Amniotic stem cell (primary cell): ENCODE data around the gene ARHGAP44.
A peak's percentile ranks its signal among the peaks of the same experiment; 100 is the strongest.

Experiments used
- DNase-seq: peaks from one replicate; lab custom pipeline; 2025; lab: John Stamatoyannopoulos, UW

Gene ARHGAP44

DNA sequence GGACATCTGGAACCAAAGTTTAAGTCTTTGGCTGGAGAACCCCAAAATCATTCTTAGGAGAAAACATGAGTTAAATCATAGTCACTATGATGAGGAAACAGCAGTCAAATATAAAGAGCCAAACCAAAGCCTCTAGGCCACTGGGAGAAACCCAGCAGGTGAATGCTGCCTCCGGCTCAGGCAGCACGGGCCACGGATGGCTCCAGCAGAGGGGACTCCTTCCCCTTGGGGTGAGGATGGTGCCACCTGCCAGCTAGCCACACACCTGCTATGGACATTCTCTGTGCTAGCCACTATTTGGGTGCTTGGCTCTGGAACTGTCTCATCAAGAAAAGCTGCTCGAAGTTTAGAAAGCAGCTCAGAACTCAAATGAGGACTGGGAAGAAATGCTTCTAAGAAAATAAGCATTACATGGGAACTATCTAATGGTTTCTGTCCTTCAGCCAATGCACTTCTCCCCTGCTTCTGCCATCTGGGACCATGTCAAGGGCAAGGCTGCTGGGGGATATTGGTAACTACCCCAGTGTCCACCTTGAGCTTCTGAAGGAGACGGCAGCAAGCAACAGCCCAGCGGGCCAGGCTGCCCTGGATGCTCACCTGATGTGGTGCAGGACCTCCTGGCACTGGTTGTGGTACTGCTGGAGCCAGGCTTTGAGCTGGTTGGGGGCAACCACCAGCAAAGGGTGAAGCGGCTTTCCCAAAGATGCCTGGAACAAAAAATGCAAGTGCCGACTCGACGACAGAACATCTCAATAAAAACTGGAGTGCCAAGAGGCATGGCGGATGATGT lies 206.0 kb downstream of the ARHGAP44 start:
- DNase-seq: no peak

DNA sequence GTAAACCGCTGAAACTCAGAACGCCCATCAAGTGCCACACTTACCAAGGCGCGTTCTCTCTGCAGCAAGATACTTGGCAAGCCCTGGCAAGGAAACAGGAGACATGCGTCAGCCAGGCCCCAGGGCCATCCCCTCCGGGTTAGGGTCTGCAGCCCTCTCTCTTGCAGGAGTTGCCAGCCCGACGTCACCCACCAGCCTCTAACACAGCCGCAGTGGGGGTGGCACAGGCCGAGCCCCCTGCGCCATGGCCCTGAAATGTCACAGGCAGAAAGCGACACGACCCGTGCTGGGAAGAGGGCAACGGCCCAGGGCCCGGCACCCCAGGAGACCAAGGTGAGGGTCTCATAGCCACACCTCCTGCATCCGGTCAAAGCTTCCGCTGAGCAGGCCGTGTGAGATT lies 206.6 kb downstream of the ARHGAP44 start:
- no peak for DNase-seq

GRCh38 chr17:12996357-12996756 lies 207.1 kb downstream of the ARHGAP44 start:
- no peak for DNase-seq

GRCh38 chr17:12996941-12997340 lies 207.6 kb downstream of the ARHGAP44 start:
- DNase-seq: no peak

GRCh38 chr17:12998461-12998860 lies 209.2 kb downstream of the ARHGAP44 start:
- DNase-seq: no peak

GRCh38 chr17:12998874-12999273 lies 209.6 kb downstream of the ARHGAP44 start:
- DNase-seq: no peak

DNA sequence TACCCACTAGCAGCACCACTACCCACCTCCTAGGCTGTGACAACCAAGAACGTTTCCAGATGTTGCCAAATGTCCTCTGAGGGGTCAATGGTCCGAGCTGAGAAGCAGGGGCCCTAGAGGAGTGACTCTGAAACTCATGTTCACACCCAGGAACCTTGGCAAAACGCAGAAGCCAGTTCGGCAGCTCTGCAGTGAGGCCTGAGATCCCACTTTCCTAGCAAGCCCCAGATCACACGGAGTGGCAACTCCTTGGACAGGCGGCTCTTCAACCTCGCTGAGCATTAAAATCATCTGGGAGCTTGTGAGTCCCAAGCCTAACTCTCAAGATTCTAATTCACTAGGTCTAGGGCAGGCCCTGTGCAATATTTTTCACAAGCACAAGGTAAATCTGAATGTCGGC lies 211.3 kb downstream of the ARHGAP44 start:
- no peak for DNase-seq

GRCh38 chr17:13001991-13002615 lies 212.8 kb downstream of the ARHGAP44 start:
- DNase-seq: no peak

DNA sequence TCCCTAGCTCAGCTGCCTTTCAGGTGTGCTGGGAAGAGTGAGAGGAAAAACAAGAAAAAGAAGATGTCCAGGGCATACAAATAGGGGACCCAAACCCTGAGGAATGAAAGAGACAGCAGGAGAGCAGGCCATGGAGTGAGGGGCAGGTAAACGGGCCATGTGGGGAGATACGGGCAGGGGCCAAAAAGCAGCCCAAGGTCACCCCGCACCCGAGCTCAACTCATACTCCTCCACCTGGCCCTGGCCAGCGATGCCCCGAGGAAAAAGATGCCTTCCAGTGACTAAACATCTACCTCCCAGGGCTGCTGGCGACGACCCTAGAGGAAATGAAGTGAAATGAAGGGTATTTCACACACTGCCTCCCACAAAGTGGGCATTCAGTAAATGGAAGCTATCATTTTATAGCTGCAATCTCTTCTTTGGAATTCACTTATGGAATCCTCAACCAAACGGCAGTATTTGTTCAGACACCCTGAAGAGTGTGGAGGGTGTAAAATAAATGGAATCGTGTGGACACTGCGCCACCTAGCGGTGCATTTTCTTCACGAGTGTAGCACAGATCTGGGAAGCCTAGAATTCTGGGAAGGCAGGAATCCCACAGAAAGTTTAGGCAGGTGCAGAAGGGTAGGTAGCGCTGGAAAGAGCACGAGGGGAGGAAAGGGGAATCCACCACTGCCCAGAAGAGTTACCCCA lies 213.6 kb downstream of the ARHGAP44 start:
- DNase-seq: peak; percentile 33

DNA sequence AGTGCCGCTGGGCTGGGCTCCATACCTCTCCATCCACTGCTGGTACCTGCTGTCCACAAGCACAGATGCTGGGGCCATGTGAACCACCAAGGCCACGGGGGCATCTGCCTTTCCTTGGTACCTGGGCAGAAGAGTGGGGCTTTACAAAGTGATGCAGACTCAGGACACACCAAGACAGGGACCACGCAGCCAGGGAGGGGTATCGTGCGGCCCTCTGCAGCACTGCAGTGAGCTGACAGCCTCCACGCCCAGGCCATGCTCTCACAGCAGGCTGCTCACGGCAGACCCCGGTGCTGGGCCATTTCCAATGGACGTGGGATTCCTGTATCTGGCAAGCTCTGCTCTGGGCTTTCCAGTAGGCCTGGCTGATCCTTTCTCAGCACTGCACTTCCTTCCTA lies 214.2 kb downstream of the ARHGAP44 start:
- DNase-seq: no peak

GRCh38 chr17:13003927-13004326 lies 214.6 kb downstream of the ARHGAP44 start:
- no peak for DNase-seq

GRCh38 chr17:13004336-13004735 lies 215.0 kb downstream of the ARHGAP44 start:
- DNase-seq: no peak

GRCh38 chr17:13005530-13005929 lies 216.2 kb downstream of the ARHGAP44 start:
- no peak for DNase-seq

- DNase-seq: no peak
Observed at GRCh38 chr17:13008461-13008860, 219.2 kb downstream of the ARHGAP44 start.

DNA sequence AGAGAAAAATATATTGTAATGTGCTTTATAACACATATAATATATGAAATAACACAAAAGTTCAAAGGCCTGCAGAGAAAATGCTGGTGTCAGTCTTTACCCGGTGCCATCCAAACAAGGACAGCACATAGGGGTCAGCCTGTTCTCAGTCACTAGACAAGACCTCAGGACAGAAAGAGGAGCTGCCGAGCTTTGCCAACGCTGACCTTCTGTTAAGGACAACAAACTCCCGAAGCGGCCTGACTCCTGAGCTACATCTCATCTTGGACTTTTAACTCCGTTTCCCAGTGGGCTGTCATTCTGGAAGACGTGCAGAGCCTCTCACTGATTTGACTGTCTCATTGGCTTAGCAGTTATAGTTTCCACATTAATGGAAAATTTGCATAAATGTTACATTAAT lies 221.7 kb downstream of the ARHGAP44 start:
- DNase-seq: no peak

GRCh38 chr17:13014801-13015200 lies 225.5 kb downstream of the ARHGAP44 start:
- DNase-seq: no peak

DNA sequence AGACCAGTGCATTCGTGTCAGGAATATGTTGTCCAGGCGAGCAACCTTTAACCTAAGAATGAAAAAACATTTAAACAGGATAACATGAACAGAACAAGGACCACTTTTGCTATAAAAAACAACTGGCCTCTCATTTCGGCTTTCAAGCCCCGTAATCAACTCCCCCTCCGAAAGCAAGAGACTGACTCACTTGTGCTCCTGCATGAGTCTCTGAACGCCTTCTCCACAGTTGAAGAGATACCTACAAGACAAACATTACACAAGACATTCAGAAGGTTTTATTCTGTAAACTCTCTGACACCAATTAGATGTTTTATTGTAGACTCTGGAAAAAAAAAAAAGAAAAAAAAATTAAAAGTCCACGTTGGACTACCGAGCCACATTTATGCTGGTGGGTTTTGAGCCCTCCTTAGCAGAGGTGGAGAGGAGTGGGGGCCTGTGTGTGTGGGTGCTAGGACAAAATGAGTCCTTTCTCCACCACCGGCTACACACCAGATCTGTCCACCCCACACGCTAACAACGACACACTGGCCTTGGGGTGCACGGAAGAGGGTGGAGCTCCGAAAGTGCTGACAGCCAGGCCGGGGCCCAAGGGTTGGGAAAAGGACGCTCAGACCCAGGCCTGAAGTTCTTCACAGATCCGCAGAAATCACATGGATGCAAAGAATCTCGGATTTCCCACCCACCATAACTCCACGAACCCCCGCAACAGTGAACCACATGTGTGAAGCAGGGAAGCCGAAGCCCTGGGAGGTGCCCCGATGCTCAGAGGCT lies 227.8 kb downstream of the ARHGAP44 start:
- DNase-seq: no peak

- DNase-seq: peak; percentile 97
Observed at GRCh38 chr17:13017655-13018459, 228.6 kb downstream of the ARHGAP44 start, which contains the start of gene ELAC2. Gene ELAC2, minus strand, starts transcription at chr17:13018027. Its CDS starts 80 bp downstream, at chr17:13017947.

- no peak for DNase-seq
Observed at GRCh38 chr17:13024016-13024415, 234.7 kb downstream of the ARHGAP44 start.

- DNase-seq: no peak
Observed at GRCh38 chr17:13024526-13025257, 235.4 kb downstream of the ARHGAP44 start.

DNA sequence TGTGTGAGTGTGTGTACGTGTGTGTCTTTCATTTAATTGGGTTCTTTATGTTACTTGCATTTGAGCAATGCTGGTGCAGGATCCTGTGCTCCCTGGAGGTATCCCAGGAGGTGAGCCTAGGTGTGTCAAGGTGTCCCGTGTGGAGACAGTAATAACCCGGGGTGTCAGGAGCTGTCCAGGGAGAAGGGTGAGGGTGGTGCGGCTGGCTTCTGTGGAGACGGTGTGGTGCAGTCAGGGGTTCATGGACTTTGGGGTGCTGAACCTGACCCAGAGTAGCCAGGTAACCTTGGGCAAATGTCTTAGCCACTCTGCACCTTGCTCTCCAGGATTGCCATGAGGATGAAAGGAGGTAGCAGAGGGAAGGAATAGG lies 235.9 kb downstream of the ARHGAP44 start:
- no peak for DNase-seq
